ENCODE measurements around the gene HPSE2. TPM values are rescaled to one million over a fixed set of nuclear protein-coding genes. Genes with fewer than 3 reads are reported as not detected.

HPSE2 gene
- total RNA-seq, 1 experiment from 2014 or later = not detected

DNA sequence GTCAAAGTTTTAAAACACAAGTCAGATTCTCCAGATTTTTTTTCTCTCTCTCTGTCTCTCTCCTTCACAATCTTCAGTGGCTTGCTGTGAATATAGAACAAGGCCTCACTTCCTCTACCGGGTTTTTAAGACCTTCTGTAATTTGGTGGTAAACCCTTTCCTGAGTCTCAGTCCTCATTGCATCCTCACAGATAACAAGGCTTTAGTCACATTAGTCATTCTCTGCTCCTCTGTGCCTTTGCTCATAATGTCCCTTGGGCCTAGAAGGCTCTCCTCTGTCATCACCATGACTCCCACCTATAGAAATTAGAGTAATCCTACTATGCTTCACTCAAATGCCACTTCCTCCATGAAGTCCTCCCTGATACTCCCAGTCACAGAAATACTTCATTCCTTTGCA, 616.2 kb downstream of the HPSE2 start:
- intact Hi-C loops (cut with micrococcal nuclease; ENCODE audit: unreplicated experiment) = no loop called here
- DNase-seq = no peak
- no peak overlapping the region for H3K4me3 Mint-ChIP-seq (ENCODE audit: unreplicated experiment)
- Histone ChIP-seq H3K36me3 (ENCODE audit: control insufficient read depth, insufficient read depth, low read length) (no peaks in the 10 kb centered on the region), H3K9me3 (no peaks in the 10 kb centered on the region), H3K4me3 (ENCODE audit: low read depth, low read length) (no peak overlapping the region), H3K27me3 (replicated peaks; ENCODE audit: control insufficient read depth, insufficient read depth, low read length) (no peaks in the 10 kb centered on the region; the same call in 1 of the 2 replicates), H3K4me1 (no peaks in the 10 kb centered on the region)
- H3K36me3 Mint-ChIP-seq (ENCODE audit: insufficient read depth, unreplicated experiment) = no peaks in the 10 kb centered on the region
- H3K27ac Mint-ChIP-seq (ENCODE audit: unreplicated experiment) = no peak overlapping the region
- peaks cover 17% of the 10 kb centered on the region for H3K27me3 Mint-ChIP-seq (ENCODE audit: insufficient read depth, unreplicated experiment)
- H3K4me1 Mint-ChIP-seq (ENCODE audit: low read depth, unreplicated experiment) = no peaks in the 10 kb centered on the region
- no peaks in the 10 kb centered on the region for H3K9me3 Mint-ChIP-seq (ENCODE audit: unreplicated experiment)
- no TSS peak for BruUV-seq (replicated peaks)
- ChIA-PET POLR2A (no interaction called here), CTCF (no interaction called here)
- TF ChIP-seq, protein P1, sequence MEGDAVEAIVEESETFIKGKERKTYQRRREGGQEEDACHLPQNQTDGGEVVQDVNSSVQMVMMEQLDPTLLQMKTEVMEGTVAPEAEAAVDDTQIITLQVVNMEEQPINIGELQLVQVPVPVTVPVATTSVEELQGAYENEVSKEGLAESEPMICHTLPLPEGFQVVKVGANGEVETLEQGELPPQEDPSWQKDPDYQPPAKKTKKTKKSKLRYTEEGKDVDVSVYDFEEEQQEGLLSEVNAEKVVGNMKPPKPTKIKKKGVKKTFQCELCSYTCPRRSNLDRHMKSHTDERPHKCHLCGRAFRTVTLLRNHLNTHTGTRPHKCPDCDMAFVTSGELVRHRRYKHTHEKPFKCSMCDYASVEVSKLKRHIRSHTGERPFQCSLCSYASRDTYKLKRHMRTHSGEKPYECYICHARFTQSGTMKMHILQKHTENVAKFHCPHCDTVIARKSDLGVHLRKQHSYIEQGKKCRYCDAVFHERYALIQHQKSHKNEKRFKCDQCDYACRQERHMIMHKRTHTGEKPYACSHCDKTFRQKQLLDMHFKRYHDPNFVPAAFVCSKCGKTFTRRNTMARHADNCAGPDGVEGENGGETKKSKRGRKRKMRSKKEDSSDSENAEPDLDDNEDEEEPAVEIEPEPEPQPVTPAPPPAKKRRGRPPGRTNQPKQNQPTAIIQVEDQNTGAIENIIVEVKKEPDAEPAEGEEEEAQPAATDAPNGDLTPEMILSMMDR (IDR thresholded peaks at IDR 0.05; ENCODE audit: insufficient read depth in 1 of 2, low read depth in 1 of 2, low read length in 1 of 2, severe bottlenecking in 1 of 2, unreplicated experiment in 1 of 2) = no peak

DNA sequence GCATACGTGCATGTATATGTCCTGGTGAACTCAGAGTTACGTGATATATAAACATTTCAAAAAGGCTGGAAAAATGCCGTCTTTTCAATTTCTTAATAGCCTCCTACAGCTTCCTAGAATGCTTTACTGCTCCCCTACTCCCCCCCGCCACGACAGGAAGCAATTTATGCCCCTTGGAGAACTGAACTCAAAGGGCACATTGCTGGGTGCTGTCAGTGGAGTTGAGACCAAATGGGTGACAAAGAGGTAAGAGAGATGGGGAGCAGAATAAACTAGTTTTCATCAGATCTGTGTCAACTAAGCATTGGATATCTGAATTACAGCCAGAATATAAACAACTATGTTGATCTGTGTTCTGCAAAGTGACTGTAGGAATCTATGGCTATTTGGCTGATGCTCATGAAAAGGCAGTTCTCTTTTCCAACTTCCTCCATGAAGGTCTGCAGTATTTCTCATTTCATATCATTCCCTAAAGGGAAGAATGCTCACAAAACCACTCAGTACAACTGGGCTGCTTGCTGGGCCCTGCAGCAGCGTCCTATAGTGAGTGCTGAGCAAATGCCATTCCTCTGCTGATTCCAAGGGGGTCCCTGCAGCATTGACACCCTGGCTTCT, 617.6 kb downstream of the HPSE2 start:
- TF ChIP-seq, protein P1 (IDR thresholded peaks at IDR 0.05; ENCODE audit: insufficient read depth in 1 of 2, low read depth in 1 of 2, low read length in 1 of 2, severe bottlenecking in 1 of 2, unreplicated experiment in 1 of 2) = no peak
- peaks cover 17% of the 10 kb centered on the region for H3K27me3 Mint-ChIP-seq (ENCODE audit: insufficient read depth, unreplicated experiment)

DNA sequence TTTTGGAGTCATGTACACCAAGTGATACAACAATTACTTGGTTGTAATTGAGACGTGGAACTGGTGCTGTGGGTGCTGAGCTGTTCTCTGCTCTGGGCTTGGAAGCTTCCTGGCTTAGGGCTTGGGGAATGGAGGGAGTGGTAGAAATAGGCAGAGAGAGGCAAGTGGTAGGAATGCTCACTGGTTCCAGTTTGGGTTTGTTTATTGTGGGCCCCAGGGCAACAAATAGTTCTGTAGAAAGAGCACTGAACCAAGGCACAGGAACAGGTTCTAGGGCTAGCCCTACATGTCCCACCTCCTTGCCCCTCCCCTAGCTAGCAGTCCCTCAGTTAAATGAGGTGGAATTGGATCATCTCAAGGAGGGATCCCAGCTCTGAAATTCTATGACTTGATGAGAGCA, 622.2 kb downstream of the HPSE2 start:
- BruUV-seq (replicated peaks) = no TSS peak
- Mint-ChIP-seq H3K36me3 (ENCODE audit: insufficient read depth, unreplicated experiment) (no peaks in the 10 kb centered on the region), H3K4me1 (ENCODE audit: low read depth, unreplicated experiment) (no peaks in the 10 kb centered on the region), H3K27me3 (ENCODE audit: insufficient read depth, unreplicated experiment) (peaks cover 13% of the 10 kb centered on the region), H3K27ac (ENCODE audit: unreplicated experiment) (no peak overlapping the region), H3K4me3 (ENCODE audit: unreplicated experiment) (no peak overlapping the region), H3K9me3 (ENCODE audit: unreplicated experiment) (no peaks in the 10 kb centered on the region)
- Histone ChIP-seq H3K4me3 (ENCODE audit: low read depth, low read length) (no peak overlapping the region), H3K27me3 (replicated peaks; ENCODE audit: control insufficient read depth, insufficient read depth, low read length) (no peaks in the 10 kb centered on the region; the same call in 1 of the 2 replicates), H3K4me1 (no peaks in the 10 kb centered on the region), H3K36me3 (ENCODE audit: control insufficient read depth, insufficient read depth, low read length) (no peaks in the 10 kb centered on the region), H3K9me3 (no peaks in the 10 kb centered on the region)
- intact Hi-C loops (cut with micrococcal nuclease; ENCODE audit: unreplicated experiment) = no loop called here
- DNase-seq = no peak
- ChIA-PET POLR2A (no interaction called here), CTCF (no interaction called here)
- TF ChIP-seq, protein P1 (IDR thresholded peaks at IDR 0.05; ENCODE audit: insufficient read depth in 1 of 2, low read depth in 1 of 2, low read length in 1 of 2, severe bottlenecking in 1 of 2, unreplicated experiment in 1 of 2) = no peak

More for the DNA sequence above, 617.6 kb downstream of the HPSE2 start:
- Mint-ChIP-seq H3K9me3 (ENCODE audit: unreplicated experiment) (no peaks in the 10 kb centered on the region), H3K27ac (ENCODE audit: unreplicated experiment) (no peak overlapping the region), H3K4me3 (ENCODE audit: unreplicated experiment) (no peak overlapping the region), H3K36me3 (ENCODE audit: insufficient read depth, unreplicated experiment) (no peaks in the 10 kb centered on the region), H3K4me1 (ENCODE audit: low read depth, unreplicated experiment) (no peaks in the 10 kb centered on the region)
- intact Hi-C loops (cut with micrococcal nuclease; ENCODE audit: unreplicated experiment) = no loop called here
- Histone ChIP-seq H3K4me1 (no peaks in the 10 kb centered on the region), H3K27me3 (replicated peaks; ENCODE audit: control insufficient read depth, insufficient read depth, low read length) (no peaks in the 10 kb centered on the region; the same call in 1 of the 2 replicates), H3K36me3 (ENCODE audit: control insufficient read depth, insufficient read depth, low read length) (no peaks in the 10 kb centered on the region), H3K4me3 (ENCODE audit: low read depth, low read length) (no peak overlapping the region), H3K9me3 (no peaks in the 10 kb centered on the region)
- POLR2A ChIA-PET = no interaction called here
- CTCF ChIA-PET = no interaction called here
- BruUV-seq (replicated peaks) = no TSS peak
- DNase-seq = no peak

Measured in Caco-2 (cell line).